ENCODE results near the gene BAD. TPM values are rescaled to one million over a fixed set of nuclear protein-coding genes. Genes with fewer than 3 reads are reported as not detected.

The BAD gene
- total and polyA plus RNA-seq, 4 donors: 16.0 to 39.5 (median 30.2) TPM

- no peak for DNase-seq (ENCODE audit: low spot score)
- H3K36me3 ChIP-seq (ENCODE audit: control insufficient read depth in 4 of 4, insufficient read depth in 3 of 4, low read depth in 1 of 4, low read length in 3 of 4): peaks cover 0 to 12% (median 3%) of the 10 kb centered on the region in 4 donors
- no peak for TF ChIP-seq ZBTB33 (IDR thresholded peaks at IDR 0.05)
- H3K9me3 ChIP-seq (ENCODE audit: control insufficient read depth in 4 of 4, low read length in 3 of 4): no peaks in the 10 kb centered on the region
- no peak overlapping the region for H3K9ac ChIP-seq (ENCODE audit: low read depth in 1 of 2, low read length in 2 of 2)
- peaks cover under 1 to 17% (median 14%) of the 10 kb centered on the region in 4 donors for H3K4me1 ChIP-seq (ENCODE audit: control insufficient read depth in 4 of 4, insufficient read depth in 4 of 4, low read length in 3 of 4)
- no peaks in the 10 kb centered on the region for H3K27me3 ChIP-seq (ENCODE audit: control insufficient read depth in 4 of 4, insufficient read depth in 4 of 4, low read length in 3 of 4)
- no peak overlapping the region for H3K4me3 ChIP-seq (ENCODE audit: low read depth in 1 of 3, low read length in 3 of 3)
- WGBS: 92% methylated on average over 35 of the region's 35 CpGs
- no peak overlapping the region for H3K27ac ChIP-seq (ENCODE audit: low read depth in 1 of 2, low read length in 2 of 2)
Measured at GRCh38 chr11:64255135-64256128, 29.0 kb downstream of the BAD start.

GRCh38 chr11:64254326-64254725 is 30.1 kb downstream of the BAD start:
- Histone ChIP-seq H3K4me1 (ENCODE audit: control insufficient read depth in 4 of 4, insufficient read depth in 4 of 4, low read length in 3 of 4) (peaks cover 2 to 28% (median 23%) of the 10 kb centered on the region in 4 donors), H3K27ac (ENCODE audit: low read depth in 1 of 2, low read length in 2 of 2) (no peak overlapping the region), H3K9ac (ENCODE audit: low read depth in 1 of 2, low read length in 2 of 2) (no peak overlapping the region), H3K27me3 (ENCODE audit: control insufficient read depth in 4 of 4, insufficient read depth in 4 of 4, low read length in 3 of 4) (no peaks in the 10 kb centered on the region), H3K36me3 (ENCODE audit: control insufficient read depth in 4 of 4, insufficient read depth in 3 of 4, low read depth in 1 of 4, low read length in 3 of 4) (peaks cover 0 to 12% (median 3%) of the 10 kb centered on the region in 4 donors), H3K4me3 (ENCODE audit: low read depth in 1 of 3, low read length in 3 of 3) (no peak overlapping the region), H3K9me3 (ENCODE audit: control insufficient read depth in 4 of 4, low read length in 3 of 4) (no peaks in the 10 kb centered on the region)
- TF ChIP-seq ZBTB33 (IDR thresholded peaks at IDR 0.05): no peak
- no peak for DNase-seq (ENCODE audit: low spot score)
- WGBS: 87% methylated on average over 7 of the region's 7 CpGs

DNA sequence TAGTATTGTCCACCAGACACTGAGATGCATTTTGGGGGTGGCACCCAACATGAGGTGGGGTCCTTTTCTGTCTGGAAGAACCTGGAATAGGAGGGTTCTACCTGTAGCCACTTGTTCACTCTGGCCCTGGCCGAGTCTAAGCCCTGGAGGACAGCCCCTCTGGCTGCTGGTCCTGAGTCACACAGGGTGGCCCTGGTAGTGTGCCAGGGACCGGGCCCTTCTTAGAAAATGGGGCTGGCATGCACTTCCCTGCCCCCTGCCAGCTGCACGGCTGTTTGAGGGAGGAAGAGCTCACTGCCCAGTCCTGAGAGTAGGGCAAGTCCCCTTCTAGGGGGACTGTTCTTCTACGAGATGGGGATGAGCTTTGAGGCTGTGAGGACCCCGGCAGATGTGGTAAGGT is 31.0 kb downstream of the BAD start:
- no peak for DNase-seq (ENCODE audit: low spot score)
- 71% methylated on average over 5 of the region's 5 CpGs for WGBS

More for the DNA sequence above, 31.0 kb downstream of the BAD start:
- H3K27me3 ChIP-seq (ENCODE audit: control insufficient read depth in 4 of 4, insufficient read depth in 4 of 4, low read length in 3 of 4): no peaks in the 10 kb centered on the region
- TF ChIP-seq ZBTB33 (IDR thresholded peaks at IDR 0.05) (no peak), HNF4A (conservative IDR thresholded peaks at IDR 0.05) (no peak), TAF1 (conservative IDR thresholded peaks at IDR 0.05) (no peak), REST (IDR thresholded peaks at IDR 0.05) (no peak), GABPA (IDR thresholded peaks at IDR 0.05 in 1 of 2, conservative IDR thresholded peaks at IDR 0.05 in 1 of 2) (no peak), YY1 (IDR thresholded peaks at IDR 0.05) (no peak), RXRA (IDR thresholded peaks at IDR 0.05) (no peak), JUND (IDR thresholded peaks at IDR 0.05) (no peak), NR2F2 (IDR thresholded peaks at IDR 0.05) (no peak)
- TF ChIP-seq, protein P1, sequence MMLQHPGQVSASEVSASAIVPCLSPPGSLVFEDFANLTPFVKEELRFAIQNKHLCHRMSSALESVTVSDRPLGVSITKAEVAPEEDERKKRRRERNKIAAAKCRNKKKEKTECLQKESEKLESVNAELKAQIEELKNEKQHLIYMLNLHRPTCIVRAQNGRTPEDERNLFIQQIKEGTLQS (IDR thresholded peaks at IDR 0.05): no peak
- TF ChIP-seq, protein P2, sequence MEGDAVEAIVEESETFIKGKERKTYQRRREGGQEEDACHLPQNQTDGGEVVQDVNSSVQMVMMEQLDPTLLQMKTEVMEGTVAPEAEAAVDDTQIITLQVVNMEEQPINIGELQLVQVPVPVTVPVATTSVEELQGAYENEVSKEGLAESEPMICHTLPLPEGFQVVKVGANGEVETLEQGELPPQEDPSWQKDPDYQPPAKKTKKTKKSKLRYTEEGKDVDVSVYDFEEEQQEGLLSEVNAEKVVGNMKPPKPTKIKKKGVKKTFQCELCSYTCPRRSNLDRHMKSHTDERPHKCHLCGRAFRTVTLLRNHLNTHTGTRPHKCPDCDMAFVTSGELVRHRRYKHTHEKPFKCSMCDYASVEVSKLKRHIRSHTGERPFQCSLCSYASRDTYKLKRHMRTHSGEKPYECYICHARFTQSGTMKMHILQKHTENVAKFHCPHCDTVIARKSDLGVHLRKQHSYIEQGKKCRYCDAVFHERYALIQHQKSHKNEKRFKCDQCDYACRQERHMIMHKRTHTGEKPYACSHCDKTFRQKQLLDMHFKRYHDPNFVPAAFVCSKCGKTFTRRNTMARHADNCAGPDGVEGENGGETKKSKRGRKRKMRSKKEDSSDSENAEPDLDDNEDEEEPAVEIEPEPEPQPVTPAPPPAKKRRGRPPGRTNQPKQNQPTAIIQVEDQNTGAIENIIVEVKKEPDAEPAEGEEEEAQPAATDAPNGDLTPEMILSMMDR (IDR thresholded peaks at IDR 0.05; ENCODE audit: low read depth, low read length, missing input control): no peak
- H3K36me3 ChIP-seq (ENCODE audit: control insufficient read depth in 4 of 4, insufficient read depth in 3 of 4, low read depth in 1 of 4, low read length in 3 of 4): peaks cover 0 to 11% (median 3%) of the 10 kb centered on the region in 4 donors
- peaks cover 5 to 34% (median 27%) of the 10 kb centered on the region in 4 donors for H3K4me1 ChIP-seq (ENCODE audit: control insufficient read depth in 4 of 4, insufficient read depth in 4 of 4, low read length in 3 of 4)
- no peaks in the 10 kb centered on the region for H3K9me3 ChIP-seq (ENCODE audit: control insufficient read depth in 4 of 4, low read length in 3 of 4)
- no peak overlapping the region for H3K4me3 ChIP-seq (ENCODE audit: low read depth in 1 of 3, low read length in 3 of 3)
- no peak overlapping the region for H3K27ac ChIP-seq (ENCODE audit: low read depth in 1 of 2, low read length in 2 of 2)
- H3K9ac ChIP-seq (ENCODE audit: low read depth in 1 of 2, low read length in 2 of 2): no peak overlapping the region
